ENCODE data around the gene TSHZ1.

TSHZ1 gene

GRCh38 chr18:75169411-75169810, 41.2 kb upstream of the TSHZ1 start:
- Histone ChIP-seq H3K9me3 (ENCODE audit: control insufficient read depth, low read length) (no peaks in the 10 kb centered on the region), H3K36me3 (ENCODE audit: control insufficient read depth, insufficient read depth, low read length) (no peaks in the 10 kb centered on the region), H3K9ac (ENCODE audit: low read length) (no peak overlapping the region), H3K4me1 (ENCODE audit: control insufficient read depth, insufficient read depth, low read length) (no peaks in the 10 kb centered on the region), H3K4me3 (ENCODE audit: low read length) (no peak overlapping the region), H3K27me3 (ENCODE audit: control insufficient read depth, insufficient read depth, low read length) (no peaks in the 10 kb centered on the region)

- H3K9ac ChIP-seq (ENCODE audit: low read length) = no peak overlapping the region
Measured at GRCh38 chr18:75170022-75170789, 40.4 kb upstream of the TSHZ1 start.

GRCh38 chr18:75170916-75171315, 39.7 kb upstream of the TSHZ1 start:
- no peaks in the 10 kb centered on the region for H3K9me3 ChIP-seq (ENCODE audit: control insufficient read depth, low read length)
- H3K36me3 ChIP-seq (ENCODE audit: control insufficient read depth, insufficient read depth, low read length) = no peaks in the 10 kb centered on the region
- no peaks in the 10 kb centered on the region for H3K4me1 ChIP-seq (ENCODE audit: control insufficient read depth, insufficient read depth, low read length)
- H3K9ac ChIP-seq (ENCODE audit: low read length) = no peak overlapping the region
- no peak overlapping the region for H3K4me3 ChIP-seq (ENCODE audit: low read length)
- no peaks in the 10 kb centered on the region for H3K27me3 ChIP-seq (ENCODE audit: control insufficient read depth, insufficient read depth, low read length)

More at GRCh38 chr18:75170022-75170789, 40.4 kb upstream of the TSHZ1 start:
- H3K27me3 ChIP-seq (ENCODE audit: control insufficient read depth, insufficient read depth, low read length) = no peaks in the 10 kb centered on the region
- H3K4me1 ChIP-seq (ENCODE audit: control insufficient read depth, insufficient read depth, low read length) = no peaks in the 10 kb centered on the region
- no peaks in the 10 kb centered on the region for H3K9me3 ChIP-seq (ENCODE audit: control insufficient read depth, low read length)
- H3K4me3 ChIP-seq (ENCODE audit: low read length) = no peak overlapping the region
- no peaks in the 10 kb centered on the region for H3K36me3 ChIP-seq (ENCODE audit: control insufficient read depth, insufficient read depth, low read length)

GRCh38 chr18:75172299-75173124, 38.1 kb upstream of the TSHZ1 start:
- Histone ChIP-seq H3K36me3 (ENCODE audit: control insufficient read depth, insufficient read depth, low read length) (no peaks in the 10 kb centered on the region), H3K27me3 (ENCODE audit: control insufficient read depth, insufficient read depth, low read length) (no peaks in the 10 kb centered on the region), H3K4me3 (ENCODE audit: low read length) (no peak overlapping the region), H3K9ac (ENCODE audit: low read length) (no peak overlapping the region), H3K4me1 (ENCODE audit: control insufficient read depth, insufficient read depth, low read length) (no peaks in the 10 kb centered on the region), H3K9me3 (ENCODE audit: control insufficient read depth, low read length) (no peaks in the 10 kb centered on the region)

GRCh38 chr18:75173125-75173432, 37.5 kb upstream of the TSHZ1 start:
- no peaks in the 10 kb centered on the region for H3K36me3 ChIP-seq (ENCODE audit: control insufficient read depth, insufficient read depth, low read length)
- no peak overlapping the region for H3K9ac ChIP-seq (ENCODE audit: low read length)
- H3K4me1 ChIP-seq (ENCODE audit: control insufficient read depth, insufficient read depth, low read length) = no peaks in the 10 kb centered on the region
- H3K4me3 ChIP-seq (ENCODE audit: low read length) = no peak overlapping the region
- no peaks in the 10 kb centered on the region for H3K27me3 ChIP-seq (ENCODE audit: control insufficient read depth, insufficient read depth, low read length)
- no peaks in the 10 kb centered on the region for H3K9me3 ChIP-seq (ENCODE audit: control insufficient read depth, low read length)

GRCh38 chr18:75173738-75174137, 36.9 kb upstream of the TSHZ1 start:
- H3K9ac ChIP-seq (ENCODE audit: low read length) = no peak overlapping the region
- no peaks in the 10 kb centered on the region for H3K9me3 ChIP-seq (ENCODE audit: control insufficient read depth, low read length)
- no peaks in the 10 kb centered on the region for H3K4me1 ChIP-seq (ENCODE audit: control insufficient read depth, insufficient read depth, low read length)
- no peaks in the 10 kb centered on the region for H3K27me3 ChIP-seq (ENCODE audit: control insufficient read depth, insufficient read depth, low read length)
- H3K4me3 ChIP-seq (ENCODE audit: low read length) = no peak overlapping the region
- no peaks in the 10 kb centered on the region for H3K36me3 ChIP-seq (ENCODE audit: control insufficient read depth, insufficient read depth, low read length)

- no peaks in the 10 kb centered on the region for H3K4me1 ChIP-seq (ENCODE audit: control insufficient read depth, insufficient read depth, low read length)
- no peaks in the 10 kb centered on the region for H3K36me3 ChIP-seq (ENCODE audit: control insufficient read depth, insufficient read depth, low read length)
- no peak overlapping the region for H3K9ac ChIP-seq (ENCODE audit: low read length)
- H3K27me3 ChIP-seq (ENCODE audit: control insufficient read depth, insufficient read depth, low read length) = no peaks in the 10 kb centered on the region
- H3K9me3 ChIP-seq (ENCODE audit: control insufficient read depth, low read length) = no peaks in the 10 kb centered on the region
- no peak overlapping the region for H3K4me3 ChIP-seq (ENCODE audit: low read length)
Measured at GRCh38 chr18:75176849-75177248, 33.7 kb upstream of the TSHZ1 start.

- Histone ChIP-seq H3K4me1 (ENCODE audit: control insufficient read depth, insufficient read depth, low read length) (no peaks in the 10 kb centered on the region), H3K9ac (ENCODE audit: low read length) (no peak overlapping the region), H3K27me3 (ENCODE audit: control insufficient read depth, insufficient read depth, low read length) (no peaks in the 10 kb centered on the region), H3K9me3 (ENCODE audit: control insufficient read depth, low read length) (no peaks in the 10 kb centered on the region), H3K4me3 (ENCODE audit: low read length) (no peak overlapping the region), H3K36me3 (ENCODE audit: control insufficient read depth, insufficient read depth, low read length) (no peaks in the 10 kb centered on the region)
Measured at GRCh38 chr18:75178376-75178775, 32.2 kb upstream of the TSHZ1 start.

GRCh38 chr18:75179819-75180600, 30.6 kb upstream of the TSHZ1 start:
- H3K36me3 ChIP-seq (ENCODE audit: control insufficient read depth, insufficient read depth, low read length) = no peaks in the 10 kb centered on the region
- H3K4me3 ChIP-seq (ENCODE audit: low read length) = no peak overlapping the region
- no peaks in the 10 kb centered on the region for H3K9me3 ChIP-seq (ENCODE audit: control insufficient read depth, low read length)
- no peak overlapping the region for H3K9ac ChIP-seq (ENCODE audit: low read length)
- H3K4me1 ChIP-seq (ENCODE audit: control insufficient read depth, insufficient read depth, low read length) = no peaks in the 10 kb centered on the region
- H3K27me3 ChIP-seq (ENCODE audit: control insufficient read depth, insufficient read depth, low read length) = no peaks in the 10 kb centered on the region

GRCh38 chr18:75183524-75183923, 27.1 kb upstream of the TSHZ1 start:
- no peak overlapping the region for H3K4me3 ChIP-seq (ENCODE audit: low read length)
- H3K36me3 ChIP-seq (ENCODE audit: control insufficient read depth, insufficient read depth, low read length) = no peaks in the 10 kb centered on the region
- H3K27me3 ChIP-seq (ENCODE audit: control insufficient read depth, insufficient read depth, low read length) = no peaks in the 10 kb centered on the region
- H3K4me1 ChIP-seq (ENCODE audit: control insufficient read depth, insufficient read depth, low read length) = no peaks in the 10 kb centered on the region
- H3K9ac ChIP-seq (ENCODE audit: low read length) = no peak overlapping the region
- H3K9me3 ChIP-seq (ENCODE audit: control insufficient read depth, low read length) = no peaks in the 10 kb centered on the region

GRCh38 chr18:75183973-75184493, 26.6 kb upstream of the TSHZ1 start:
- H3K27me3 ChIP-seq (ENCODE audit: control insufficient read depth, insufficient read depth, low read length) = no peaks in the 10 kb centered on the region
- no peaks in the 10 kb centered on the region for H3K36me3 ChIP-seq (ENCODE audit: control insufficient read depth, insufficient read depth, low read length)
- H3K4me3 ChIP-seq (ENCODE audit: low read length) = no peak overlapping the region
- H3K9me3 ChIP-seq (ENCODE audit: control insufficient read depth, low read length) = no peaks in the 10 kb centered on the region
- no peaks in the 10 kb centered on the region for H3K4me1 ChIP-seq (ENCODE audit: control insufficient read depth, insufficient read depth, low read length)
- no peak overlapping the region for H3K9ac ChIP-seq (ENCODE audit: low read length)

GRCh38 chr18:75185460-75185859, 25.1 kb upstream of the TSHZ1 start:
- no peaks in the 10 kb centered on the region for H3K27me3 ChIP-seq (ENCODE audit: control insufficient read depth, insufficient read depth, low read length)
- H3K36me3 ChIP-seq (ENCODE audit: control insufficient read depth, insufficient read depth, low read length) = no peaks in the 10 kb centered on the region
- no peak overlapping the region for H3K4me3 ChIP-seq (ENCODE audit: low read length)
- H3K4me1 ChIP-seq (ENCODE audit: control insufficient read depth, insufficient read depth, low read length) = no peaks in the 10 kb centered on the region
- H3K9ac ChIP-seq (ENCODE audit: low read length) = no peak overlapping the region
- H3K9me3 ChIP-seq (ENCODE audit: control insufficient read depth, low read length) = no peaks in the 10 kb centered on the region
